Osteocyte (in vitro differentiated cells): Measurements from ENCODE around the gene LCOR. TPM values are rescaled to one million over a fixed set of nuclear protein-coding genes. Genes with fewer than 3 reads are reported as not detected.

Experiments
- DNase-seq: peaks from one replicate; pipeline ENCODE4 v3.0.0; 2021; ENCODE audit warnings: mixed read lengths; ENCODE audit not compliant: unreplicated experiment; ENCODE audit errors: extremely low spot score
- H3K27ac Mint-ChIP-seq: one replicate; pipeline ENCODE4 v1.8.0; 2021; ENCODE audit warnings: mild to moderate bottlenecking, mixed read lengths; ENCODE audit not compliant: unreplicated experiment
- H3K27me3 Mint-ChIP-seq: one replicate; pipeline ENCODE4 v1.8.0; 2021; ENCODE audit warnings: mixed read lengths; ENCODE audit not compliant: unreplicated experiment
- H3K36me3 Mint-ChIP-seq: one replicate; pipeline ENCODE4 v1.8.0; 2021; ENCODE audit warnings: mixed read lengths; ENCODE audit not compliant: unreplicated experiment
- H3K4me1 Mint-ChIP-seq: one replicate; pipeline ENCODE4 v1.8.0; 2021; ENCODE audit warnings: mixed read lengths; ENCODE audit not compliant: unreplicated experiment
- H3K4me3 Mint-ChIP-seq: one replicate; pipeline ENCODE4 v1.8.0; 2021; ENCODE audit warnings: mild to moderate bottlenecking, moderate library complexity, mixed read lengths; ENCODE audit not compliant: unreplicated experiment
- H3K9me3 Mint-ChIP-seq: one replicate; pipeline ENCODE4 v1.8.0; 2021; ENCODE audit warnings: mixed read lengths; ENCODE audit not compliant: unreplicated experiment
- CTCF ChIP-seq: fragments of 200-600 bp; sonication (generic); IDR thresholded peaks from 2 replicates; pipeline ENCODE4 v1.5.0; 2021; ENCODE audit warnings: antibody characterized with exemption, mild to moderate bottlenecking, moderate library complexity
- total RNA-seq: library from RNA; stranded (reverse); gene quantifications from 2 replicates; pipeline ENCODE4 v1.2.1, GENCODE V29; 2021

Gene LCOR
- total RNA-seq, 1 donor from 2014 or later, result 22.6 TPM

DNA sequence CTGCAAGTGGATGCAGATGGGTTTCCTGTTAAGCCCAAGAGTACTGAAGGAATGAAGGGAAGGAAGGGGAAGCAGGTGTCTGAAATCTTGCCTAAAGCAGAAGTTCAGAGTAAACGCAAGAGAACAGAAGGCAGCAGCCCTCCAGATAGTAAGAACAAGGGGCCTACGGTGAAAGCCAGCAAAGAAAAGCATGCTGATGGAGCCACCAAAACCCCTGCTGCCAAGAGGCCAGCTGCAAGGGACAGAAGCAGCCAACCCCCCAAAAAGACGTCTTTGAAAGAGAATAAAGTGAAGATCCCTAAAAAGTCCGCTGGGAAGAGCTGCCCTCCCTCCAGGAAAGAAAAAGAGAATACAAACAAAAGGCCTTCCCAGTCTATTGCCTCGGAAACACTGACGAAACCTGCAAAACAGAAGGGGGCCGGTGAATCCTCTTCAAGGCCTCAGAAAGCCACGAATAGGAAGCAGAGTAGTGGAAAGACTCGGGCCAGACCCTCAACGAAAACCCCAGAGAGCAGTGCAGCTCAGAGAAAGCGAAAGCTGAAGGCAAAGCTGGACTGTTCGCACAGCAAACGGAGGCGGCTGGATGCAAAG lies 152.5 kb downstream of the LCOR start:
- DNase-seq, result no peak
- Mint-ChIP-seq H3K4me1 (no peaks in the 10 kb centered on the region), H3K4me3 (no peak overlapping the region), H3K9me3 (no peaks in the 10 kb centered on the region), H3K36me3 (peaks cover 30% of the 10 kb centered on the region), H3K27ac (no peak overlapping the region), H3K27me3 (no peaks in the 10 kb centered on the region)
- TF ChIP-seq CTCF, result no peak

DNA sequence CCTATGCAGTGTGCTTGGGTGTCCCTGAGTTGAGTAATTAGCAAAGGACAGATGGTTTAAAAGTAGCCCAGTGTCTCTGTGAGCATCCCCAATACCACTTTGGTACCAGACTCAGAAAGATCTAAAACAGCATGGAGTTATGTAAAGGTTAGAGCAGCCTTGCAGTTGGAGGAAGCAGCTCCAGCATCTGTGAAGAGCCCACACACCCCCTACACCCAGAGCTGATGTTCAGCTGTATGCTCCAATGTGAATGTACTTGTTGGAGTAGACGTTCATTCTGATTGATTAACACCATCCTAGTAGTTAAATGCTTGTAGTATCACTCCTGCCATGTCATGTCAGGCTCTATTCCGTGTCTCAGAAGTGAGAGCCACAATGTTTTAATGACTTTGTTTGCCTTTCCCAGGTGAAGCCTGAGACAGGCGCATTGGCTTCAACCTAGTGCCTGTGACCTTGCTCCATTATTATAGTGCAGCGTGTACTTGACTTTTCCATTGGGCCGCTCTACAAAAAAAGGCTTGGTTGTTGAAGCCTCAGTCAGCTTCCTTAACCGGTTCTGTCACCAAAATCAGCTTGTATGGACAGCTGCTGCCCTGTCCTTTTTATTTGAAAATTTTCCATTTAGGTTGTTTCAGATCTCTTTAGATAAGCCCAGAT lies 154.2 kb downstream of the LCOR start:
- Mint-ChIP-seq H3K27ac (no peak overlapping the region), H3K4me1 (peaks cover 10% of the 10 kb centered on the region), H3K9me3 (no peaks in the 10 kb centered on the region), H3K36me3 (peaks cover 23% of the 10 kb centered on the region), H3K27me3 (no peaks in the 10 kb centered on the region), H3K4me3 (no peak overlapping the region)
- no peak for TF ChIP-seq CTCF
- no peak for DNase-seq

GRCh38 chr10:96987141-96987841 lies 155.2 kb downstream of the LCOR start:
- no peaks in the 10 kb centered on the region for H3K27me3 Mint-ChIP-seq
- no peak for DNase-seq
- H3K9me3 Mint-ChIP-seq, result no peaks in the 10 kb centered on the region
- no peak overlapping the region for H3K4me3 Mint-ChIP-seq
- no peak for TF ChIP-seq CTCF
- peaks cover 13% of the 10 kb centered on the region for H3K36me3 Mint-ChIP-seq
- H3K27ac Mint-ChIP-seq, result no peak overlapping the region
- peaks cover 16% of the 10 kb centered on the region for H3K4me1 Mint-ChIP-seq

DNA sequence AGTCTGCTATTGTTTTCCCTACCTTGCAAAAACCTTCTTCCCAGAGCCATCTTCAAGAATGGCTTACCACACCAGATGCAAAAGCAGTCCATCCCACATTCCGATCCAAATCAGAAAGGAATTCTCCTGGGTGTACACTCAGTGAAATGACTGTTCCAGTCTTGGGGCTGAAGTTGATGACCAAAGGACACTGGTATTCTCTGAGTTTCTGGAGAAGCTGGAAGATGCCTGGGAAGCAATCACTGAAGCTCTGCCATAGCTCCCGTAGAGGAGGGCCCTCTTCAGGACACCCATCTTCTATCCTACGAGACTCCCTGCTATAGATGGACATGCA lies 155.7 kb downstream of the LCOR start:
- Mint-ChIP-seq H3K27me3 (no peaks in the 10 kb centered on the region), H3K36me3 (peaks cover 9% of the 10 kb centered on the region), H3K27ac (no peak overlapping the region), H3K4me3 (no peak overlapping the region), H3K4me1 (peaks cover 16% of the 10 kb centered on the region), H3K9me3 (no peaks in the 10 kb centered on the region)
- DNase-seq, result no peak
- no peak for TF ChIP-seq CTCF

DNA sequence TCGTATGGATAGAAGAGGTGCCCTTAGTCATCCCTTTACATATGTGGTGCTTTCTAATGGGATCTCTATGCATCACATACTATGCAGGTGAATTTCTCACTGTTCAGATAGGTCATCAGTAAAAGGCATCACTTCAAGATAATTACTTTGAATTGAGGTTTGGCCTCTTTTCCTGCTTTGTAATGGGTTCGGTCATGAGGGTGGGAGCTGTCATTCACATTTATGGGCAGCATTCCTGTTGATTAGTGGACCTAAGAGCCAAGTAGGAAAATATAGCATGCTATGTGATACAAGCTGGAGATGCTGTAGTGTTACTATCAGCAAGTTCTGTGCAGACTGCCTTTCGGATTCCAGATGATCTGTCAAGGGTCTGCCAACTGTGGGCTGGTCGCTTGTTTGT lies 156.3 kb downstream of the LCOR start:
- Mint-ChIP-seq H3K4me1 (peaks cover 16% of the 10 kb centered on the region), H3K36me3 (peaks cover 4% of the 10 kb centered on the region), H3K27ac (no peak overlapping the region), H3K27me3 (no peaks in the 10 kb centered on the region), H3K9me3 (no peaks in the 10 kb centered on the region), H3K4me3 (no peak overlapping the region)
- no peak for TF ChIP-seq CTCF
- DNase-seq, result no peak
